ENCODE results near the gene LPCAT3.
A peak's percentile ranks its signal among the peaks of the same experiment; 100 is the strongest.

Gene LPCAT3

DNA sequence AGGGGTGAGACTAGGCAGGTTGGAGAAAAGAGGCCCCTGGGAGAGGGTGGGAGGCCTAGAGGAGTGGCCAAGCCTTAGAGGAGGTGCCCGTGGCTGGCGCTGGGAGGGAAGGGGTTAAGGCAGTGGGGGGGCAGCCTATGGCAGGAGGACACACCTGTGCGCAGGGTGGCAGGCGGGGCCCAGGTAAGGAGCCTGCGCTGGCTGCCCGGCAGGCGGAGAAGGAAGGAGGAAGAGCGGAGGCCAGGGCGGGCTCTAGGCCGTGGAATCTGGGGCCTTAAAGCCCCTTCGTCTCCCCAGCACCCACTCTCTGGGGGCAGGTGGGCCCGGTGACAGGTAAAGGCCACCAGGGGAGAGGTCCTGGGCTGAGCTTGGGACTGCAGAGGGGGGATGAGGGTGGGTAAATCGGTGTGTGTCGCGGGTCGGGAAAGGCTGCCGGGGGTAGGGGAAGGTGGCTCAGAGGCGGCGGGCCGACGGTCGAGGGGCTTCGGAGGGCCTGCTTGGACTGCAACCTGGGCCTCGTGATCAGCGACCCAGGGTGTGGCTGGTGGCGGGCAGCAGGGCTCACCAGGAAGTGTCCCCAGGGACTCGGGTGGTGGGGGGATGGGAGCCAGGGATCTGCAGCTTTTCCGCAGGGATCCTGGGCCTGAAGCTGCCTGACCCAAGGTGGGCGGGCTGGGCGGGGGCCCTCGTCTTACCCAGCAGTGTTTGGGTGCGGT lies 55.1 kb downstream of the LPCAT3 start:
- H3K9me3 ChIP-seq, result no peaks in the 10 kb centered on the region
- peaks cover 0 to 37% (median 16%) of the 10 kb centered on the region in 4 donors for H3K4me1 ChIP-seq
- no peak for TF ChIP-seq CTCF (IDR thresholded peaks at IDR 0.05)
- peak; percentile 18 to 70 for DNase-seq
- intact Hi-C loops (cut with DNase I; ENCODE audit: low total_unique reads), result no loop called here
- H3K4me3 ChIP-seq, result no peak overlapping the region
- H3K27ac ChIP-seq, result no peak overlapping the region
- H3K36me3 ChIP-seq, result peaks cover 28 to 39% (median 31%) of the 10 kb centered on the region in 3 donors
- no peaks in the 10 kb centered on the region for H3K27me3 ChIP-seq

- TF ChIP-seq CTCF (IDR thresholded peaks at IDR 0.05), result no peak
- Histone ChIP-seq H3K4me1 (peaks cover 0 to 34% (median 14%) of the 10 kb centered on the region in 4 donors), H3K27ac (peak overlapping the region; percentile 50 to 66), H3K36me3 (peaks cover 21 to 39% (median 24%) of the 10 kb centered on the region in 3 donors), H3K4me3 (no peak overlapping the region), H3K27me3 (no peaks in the 10 kb centered on the region), H3K9me3 (no peaks in the 10 kb centered on the region)
- peak in 1 of 2 donors; percentile 66 for DNase-seq
- intact Hi-C loops (cut with DNase I; ENCODE audit: low total_unique reads), result no loop called here
These were observed 55.8 kb downstream of the LPCAT3 start for GRCh38 chr12:6962285-6963015.

GRCh38 chr12:6961695-6962284 lies 56.5 kb downstream of the LPCAT3 start:
- Histone ChIP-seq H3K36me3 (peaks cover 14 to 34% (median 17%) of the 10 kb centered on the region in 3 donors), H3K27ac (peak overlapping the region; percentile 50 to 66), H3K9me3 (no peaks in the 10 kb centered on the region), H3K27me3 (no peaks in the 10 kb centered on the region), H3K4me3 (peak overlapping the region in 1 of 2 donors; percentile 28), H3K4me1 (peaks cover 0 to 34% (median 14%) of the 10 kb centered on the region in 4 donors)
- peak; percentile 57 to 78 for DNase-seq
- peak in 1 of 2 experiments; percentile 19 for TF ChIP-seq CTCF (IDR thresholded peaks at IDR 0.05)
- intact Hi-C loops (cut with DNase I; ENCODE audit: low total_unique reads), result no loop called here

DNA sequence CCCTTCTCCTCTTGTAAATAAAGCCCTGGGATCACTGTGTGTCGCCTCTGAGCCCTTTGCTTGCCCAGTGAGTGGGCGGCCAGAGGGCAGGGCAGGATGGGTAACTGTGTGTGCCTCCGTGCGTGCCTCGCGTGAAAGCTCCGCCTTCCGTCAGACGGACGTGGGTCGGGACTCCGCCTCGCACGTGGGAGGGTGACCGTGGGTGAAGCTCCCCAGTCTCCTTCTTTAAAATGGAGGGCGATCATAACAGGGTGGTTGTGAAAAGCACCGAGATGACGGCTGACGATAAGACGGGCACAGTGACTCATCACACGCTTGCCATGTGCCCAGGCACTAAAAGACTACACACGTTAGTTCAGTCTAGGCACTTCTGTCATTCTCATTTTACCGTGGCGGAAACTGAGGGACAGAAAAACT lies 57.0 kb downstream of the LPCAT3 start:
- H3K9me3 ChIP-seq, result no peaks in the 10 kb centered on the region
- intact Hi-C loops (cut with DNase I; ENCODE audit: low total_unique reads), result no loop called here
- no peak for TF ChIP-seq CTCF (IDR thresholded peaks at IDR 0.05)
- peak; percentile 56 to 84 for DNase-seq
- H3K4me3 ChIP-seq, result peak overlapping the region in 1 of 2 donors; percentile 28
- H3K27ac ChIP-seq, result peak overlapping the region; percentile 50 to 66
- peaks cover 0 to 34% (median 14%) of the 10 kb centered on the region in 4 donors for H3K4me1 ChIP-seq
- H3K36me3 ChIP-seq, result peaks cover 9 to 29% (median 12%) of the 10 kb centered on the region in 3 donors
- no peaks in the 10 kb centered on the region for H3K27me3 ChIP-seq

- no peaks in the 10 kb centered on the region for H3K9me3 ChIP-seq
- peaks cover 0 to 34% (median 14%) of the 10 kb centered on the region in 4 donors for H3K4me1 ChIP-seq
- peak in 1 of 2 donors; percentile 65 for DNase-seq
- H3K27ac ChIP-seq, result peak overlapping the region; percentile 50 to 66
- peaks cover 5 to 28% (median 7%) of the 10 kb centered on the region in 3 donors for H3K36me3 ChIP-seq
- H3K4me3 ChIP-seq, result peak overlapping the region in 1 of 2 donors; percentile 28
- H3K27me3 ChIP-seq, result no peaks in the 10 kb centered on the region
- no peak for TF ChIP-seq CTCF (IDR thresholded peaks at IDR 0.05)
- intact Hi-C loops (cut with DNase I; ENCODE audit: low total_unique reads), result no loop called here
These were observed 57.5 kb downstream of the LPCAT3 start for GRCh38 chr12:6960593-6961277.

Measured in tibial artery (tissue), 4 donors.